ENCODE results near the gene PAWR. TPM values are rescaled to one million over a fixed set of nuclear protein-coding genes. Genes with fewer than 3 reads are reported as not detected.
"Not testable (repeated sequence)": the region's sequence is repeated elsewhere in the genome, so short reads cannot be mapped to it uniquely, and the experiment has no call there.

The PAWR gene
- total RNA-seq, 1 experiment from 2014 or later, result 11.3 TPM

- DNase-seq (ENCODE audit: low read depth, low spot score), result no peak
- in situ Hi-C loops (cut with HindIII; ENCODE audit: low pct_unique_long_range_greater_than_20kb, low sequenced_read_pairs), result no loop called here
Measured at GRCh38 chr12:79661629-79662028, 29.1 kb downstream of the PAWR start.

- no peak for DNase-seq (ENCODE audit: low read depth, low spot score)
- in situ Hi-C loops (cut with HindIII; ENCODE audit: low pct_unique_long_range_greater_than_20kb, low sequenced_read_pairs), result no loop called here
Measured at GRCh38 chr12:79659961-79660431, 30.8 kb downstream of the PAWR start.

GRCh38 chr12:79658221-79658620, 32.5 kb downstream of the PAWR start:
- DNase-seq (ENCODE audit: low read depth, low spot score), result no peak

GRCh38 chr12:79657136-79657535, 33.6 kb downstream of the PAWR start:
- in situ Hi-C loops (cut with HindIII; ENCODE audit: low pct_unique_long_range_greater_than_20kb, low sequenced_read_pairs), result no loop called here
- DNase-seq (ENCODE audit: low read depth, low spot score), result no peak

More at GRCh38 chr12:79658221-79658620, 32.5 kb downstream of the PAWR start:
- in situ Hi-C loops (cut with HindIII; ENCODE audit: low pct_unique_long_range_greater_than_20kb, low sequenced_read_pairs), result no loop called here

GRCh38 chr12:79655036-79655435, 35.7 kb downstream of the PAWR start:
- in situ Hi-C loops (cut with HindIII; ENCODE audit: low pct_unique_long_range_greater_than_20kb, low sequenced_read_pairs), result no loop called here
- DNase-seq (ENCODE audit: low read depth, low spot score), result no peak

- in situ Hi-C loops (cut with HindIII; ENCODE audit: low pct_unique_long_range_greater_than_20kb, low sequenced_read_pairs), result no loop called here
- no peak for DNase-seq (ENCODE audit: low read depth, low spot score)
Measured at GRCh38 chr12:79652521-79652920, 38.2 kb downstream of the PAWR start.

GRCh38 chr12:79650440-79650839, 40.3 kb downstream of the PAWR start:
- DNase-seq (ENCODE audit: low read depth, low spot score), result no peak
- in situ Hi-C loops (cut with HindIII; ENCODE audit: low pct_unique_long_range_greater_than_20kb, low sequenced_read_pairs), result no loop called here

- no peak for DNase-seq (ENCODE audit: low read depth, low spot score)
- in situ Hi-C loops (cut with HindIII; ENCODE audit: low pct_unique_long_range_greater_than_20kb, low sequenced_read_pairs), result no loop called here
Measured at GRCh38 chr12:79648881-79649280, 41.9 kb downstream of the PAWR start.

- DNase-seq (ENCODE audit: low read depth, low spot score); in situ Hi-C loops (cut with HindIII; ENCODE audit: low pct_unique_long_range_greater_than_20kb, low sequenced_read_pairs): not testable (repeated sequence)
Measured at GRCh38 chr12:79646843-79647242, 43.9 kb downstream of the PAWR start.

GRCh38 chr12:79645235-79645630, 45.5 kb downstream of the PAWR start:
- DNase-seq (ENCODE audit: low read depth, low spot score), result no peak
- in situ Hi-C loops (cut with HindIII; ENCODE audit: low pct_unique_long_range_greater_than_20kb, low sequenced_read_pairs), result no loop called here

- in situ Hi-C loops (cut with HindIII; ENCODE audit: low pct_unique_long_range_greater_than_20kb, low sequenced_read_pairs), result no loop called here
- no peak for DNase-seq (ENCODE audit: low read depth, low spot score)
Measured at GRCh38 chr12:79644274-79645234, 46.2 kb downstream of the PAWR start.

- in situ Hi-C loops (cut with HindIII; ENCODE audit: low pct_unique_long_range_greater_than_20kb, low sequenced_read_pairs), result no loop called here
- DNase-seq (ENCODE audit: low read depth, low spot score), result no peak
Measured at GRCh38 chr12:79643821-79644220, 46.9 kb downstream of the PAWR start.

GRCh38 chr12:79638490-79638889, 52.3 kb downstream of the PAWR start:
- no peak for DNase-seq (ENCODE audit: low read depth, low spot score)
- in situ Hi-C loops (cut with HindIII; ENCODE audit: low pct_unique_long_range_greater_than_20kb, low sequenced_read_pairs), result no loop called here

GRCh38 chr12:79637093-79637492, 53.7 kb downstream of the PAWR start:
- in situ Hi-C loops (cut with HindIII; ENCODE audit: low pct_unique_long_range_greater_than_20kb, low sequenced_read_pairs), result no loop called here
- no peak for DNase-seq (ENCODE audit: low read depth, low spot score)

GRCh38 chr12:79635676-79636075, 55.1 kb downstream of the PAWR start:
- in situ Hi-C loops (cut with HindIII; ENCODE audit: low pct_unique_long_range_greater_than_20kb, low sequenced_read_pairs), result no loop called here
- no peak for DNase-seq (ENCODE audit: low read depth, low spot score)

- in situ Hi-C loops (cut with HindIII; ENCODE audit: low pct_unique_long_range_greater_than_20kb, low sequenced_read_pairs), result no loop called here
- DNase-seq (ENCODE audit: low read depth, low spot score), result no peak
Measured at GRCh38 chr12:79634957-79635471, 55.8 kb downstream of the PAWR start.

- in situ Hi-C loops (cut with HindIII; ENCODE audit: low pct_unique_long_range_greater_than_20kb, low sequenced_read_pairs), result no loop called here
- no peak for DNase-seq (ENCODE audit: low read depth, low spot score)
Measured at GRCh38 chr12:79629561-79629960, 61.2 kb downstream of the PAWR start.

- in situ Hi-C loops (cut with HindIII; ENCODE audit: low pct_unique_long_range_greater_than_20kb, low sequenced_read_pairs), result not testable (repeated sequence)
Measured at GRCh38 chr12:79626735-79627134, 64.0 kb downstream of the PAWR start.

GRCh38 chr12:79624378-79624777, 66.4 kb downstream of the PAWR start:
- in situ Hi-C loops (cut with HindIII; ENCODE audit: low pct_unique_long_range_greater_than_20kb, low sequenced_read_pairs), result no loop called here
- no peak for DNase-seq (ENCODE audit: low read depth, low spot score)

More at GRCh38 chr12:79626735-79627134, 64.0 kb downstream of the PAWR start:
- not testable (repeated sequence) for DNase-seq (ENCODE audit: low read depth, low spot score)

Measured in SK-MEL-5 (cell line).